H54 (cell line): Measurements from ENCODE around the gene NLGN1.

Experiments
- DNase-seq: peaks from one replicate; pipeline ENCODE4 v3.0.0; 2011; ENCODE audit warnings: low spot score, mixed read lengths; ENCODE audit not compliant: insufficient read length
- FAIRE-seq: peaks from 3 replicates; lab custom pipeline; 2011; peaks lifted over from hg19 to GRCh38; lab: Jason Lieb, UNC
- POLR2A ChIP-seq: IDR thresholded peaks from 2 replicates; pipeline ENCODE4 v1.6.1; 2011; ENCODE audit warnings: low read depth, mild to moderate bottlenecking, low read length

Gene NLGN1

DNA sequence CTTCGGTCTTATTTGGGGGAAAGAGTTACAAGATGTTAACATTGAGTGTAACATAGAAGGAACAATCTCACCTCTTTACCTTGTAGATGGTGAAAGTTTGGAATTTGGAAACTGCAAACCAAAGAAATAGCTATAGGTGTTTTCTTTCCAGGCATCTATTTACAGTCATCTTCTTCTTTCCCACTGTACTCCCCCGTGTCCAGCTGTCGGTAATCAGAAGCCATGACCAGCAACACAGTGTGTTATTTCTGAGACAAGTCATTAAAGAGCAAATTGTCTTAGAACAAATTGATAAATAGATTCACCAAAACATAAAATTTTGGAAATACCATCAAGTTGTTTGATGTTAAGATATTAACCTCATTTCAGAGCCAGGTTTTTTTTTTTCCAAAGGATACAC lies 871.0 kb downstream of the NLGN1 start:
- DNase-seq (no peak), FAIRE-seq (no peak)
- TF ChIP-seq POLR2A: no peak

DNA sequence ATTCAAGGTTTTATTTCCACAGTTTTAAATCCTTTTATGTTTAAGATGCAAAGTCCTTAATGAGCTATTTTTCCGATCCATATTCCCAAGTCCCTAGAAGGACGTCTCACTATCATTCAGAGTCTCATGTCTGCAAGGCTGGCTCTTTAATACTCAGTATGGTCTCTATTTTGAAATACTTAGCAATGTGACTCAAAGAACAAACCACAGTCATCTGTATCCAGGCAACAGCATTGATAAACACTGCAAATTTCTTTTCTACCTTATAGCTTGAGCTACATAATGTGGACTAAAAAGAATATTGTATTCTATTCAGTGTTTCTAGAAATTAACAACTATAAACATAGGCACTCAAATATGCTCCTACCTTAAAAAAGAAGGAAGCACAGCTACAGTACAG lies 873.3 kb downstream of the NLGN1 start:
- FAIRE-seq: no peak
- TF ChIP-seq POLR2A: no peak
- no peak for DNase-seq

DNA sequence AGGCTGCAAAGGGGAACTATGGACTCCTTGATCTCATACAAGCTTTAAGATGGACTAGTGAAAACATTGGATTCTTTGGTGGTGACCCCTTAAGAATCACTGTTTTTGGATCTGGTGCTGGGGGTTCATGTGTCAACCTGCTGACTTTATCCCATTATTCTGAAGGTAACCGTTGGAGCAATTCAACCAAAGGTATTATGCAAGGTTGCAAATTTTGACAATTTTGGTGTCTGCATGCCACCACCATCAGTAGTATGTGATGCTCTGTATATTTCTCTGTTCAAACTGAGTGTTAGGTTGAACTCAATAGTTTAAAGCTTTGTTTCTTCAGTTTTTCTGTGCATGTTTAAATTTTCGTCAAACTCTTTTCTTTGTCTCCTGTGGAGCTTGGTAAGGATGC lies 877.8 kb downstream of the NLGN1 start:
- no peak for FAIRE-seq
- no peak for TF ChIP-seq POLR2A
- DNase-seq: no peak

DNA sequence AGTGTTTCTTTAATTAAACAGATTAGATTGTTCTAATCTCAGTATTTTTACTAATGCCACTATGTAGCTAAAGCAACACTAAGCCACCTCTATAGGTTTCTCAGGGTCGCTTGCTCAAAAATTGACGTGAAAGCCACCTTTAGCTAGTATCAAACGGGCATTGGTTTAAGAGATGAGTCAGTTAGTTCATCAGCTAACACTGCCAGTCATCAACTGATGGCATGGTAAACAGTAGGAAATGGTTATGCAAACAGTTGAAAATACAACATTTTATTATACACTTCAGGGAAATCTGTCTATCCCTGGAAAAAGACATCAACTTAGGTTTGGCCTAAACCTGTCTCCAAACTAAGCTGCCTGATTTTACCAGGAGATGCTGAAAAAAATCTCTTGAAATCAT lies 879.3 kb downstream of the NLGN1 start:
- DNase-seq (no peak), FAIRE-seq (no peak)
- TF ChIP-seq POLR2A: no peak

DNA sequence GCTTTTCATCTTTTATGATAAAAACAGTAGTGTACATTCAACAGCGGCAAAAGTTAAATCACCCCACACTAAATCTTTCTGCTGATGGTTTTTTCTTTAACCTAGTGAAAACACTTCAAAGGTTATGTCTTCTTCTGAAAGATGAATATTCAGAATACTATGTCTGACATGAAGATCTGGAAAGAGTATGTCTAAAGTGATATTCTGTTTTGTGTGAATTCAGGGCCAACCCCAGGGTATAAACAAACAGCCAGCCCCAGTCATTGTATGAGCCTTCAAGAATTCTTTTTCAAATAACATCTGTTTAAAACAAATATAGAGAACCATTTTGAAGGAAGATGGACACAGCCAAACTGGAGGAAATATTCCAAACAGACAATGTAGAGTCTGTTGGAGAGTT lies 880.5 kb downstream of the NLGN1 start:
- no peak for TF ChIP-seq POLR2A
- DNase-seq (no peak), FAIRE-seq (no peak)

DNA sequence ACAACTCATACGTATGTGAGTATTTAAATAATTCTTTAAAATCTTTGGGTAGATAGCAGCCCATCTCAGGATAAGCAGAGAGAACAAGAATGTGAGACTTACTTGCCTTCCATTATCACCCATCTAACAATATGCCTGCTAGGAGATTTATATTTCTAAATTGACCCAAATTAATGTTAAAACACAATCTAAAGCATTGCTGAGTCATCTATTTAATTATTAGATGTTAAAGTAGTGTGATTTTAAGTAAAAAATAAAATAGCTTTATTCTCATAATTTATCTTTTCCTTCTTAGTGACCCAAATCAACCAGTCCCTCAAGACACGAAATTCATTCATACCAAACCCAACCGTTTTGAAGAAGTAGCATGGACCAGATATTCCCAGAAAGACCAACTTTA lies 882.6 kb downstream of the NLGN1 start:
- DNase-seq (no peak), FAIRE-seq (no peak)
- TF ChIP-seq POLR2A: no peak

DNA sequence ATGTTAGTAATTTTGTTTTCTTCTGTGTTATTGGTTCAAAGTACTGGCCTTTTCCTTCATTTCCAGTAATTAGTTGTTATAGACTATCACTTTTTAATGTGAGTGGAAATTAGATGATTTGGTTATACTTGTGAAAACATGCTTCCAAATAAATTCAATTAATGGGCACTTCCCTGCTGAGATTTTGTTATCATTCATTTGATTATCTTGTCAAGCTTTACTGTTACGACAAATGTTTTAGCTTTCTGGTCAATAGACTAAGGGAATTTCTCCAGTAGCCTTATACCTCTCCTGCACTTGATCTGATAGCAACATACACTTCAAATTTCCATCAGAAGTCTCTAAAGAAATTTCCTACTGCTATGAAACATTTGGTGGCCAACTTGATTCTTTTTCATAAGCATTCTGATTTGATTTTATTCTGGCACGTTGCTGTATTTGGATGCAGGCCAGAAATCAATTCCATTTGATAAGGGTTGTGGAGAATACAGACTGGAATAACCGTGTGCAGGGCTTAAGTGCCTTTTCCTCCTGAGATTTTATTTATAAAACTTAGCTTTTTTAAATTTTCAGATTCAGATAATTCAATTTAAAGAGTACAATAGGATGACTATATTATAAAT lies 887.8 kb downstream of the NLGN1 start:
- no peak for TF ChIP-seq POLR2A
- DNase-seq: no peak
- no peak for FAIRE-seq

DNA sequence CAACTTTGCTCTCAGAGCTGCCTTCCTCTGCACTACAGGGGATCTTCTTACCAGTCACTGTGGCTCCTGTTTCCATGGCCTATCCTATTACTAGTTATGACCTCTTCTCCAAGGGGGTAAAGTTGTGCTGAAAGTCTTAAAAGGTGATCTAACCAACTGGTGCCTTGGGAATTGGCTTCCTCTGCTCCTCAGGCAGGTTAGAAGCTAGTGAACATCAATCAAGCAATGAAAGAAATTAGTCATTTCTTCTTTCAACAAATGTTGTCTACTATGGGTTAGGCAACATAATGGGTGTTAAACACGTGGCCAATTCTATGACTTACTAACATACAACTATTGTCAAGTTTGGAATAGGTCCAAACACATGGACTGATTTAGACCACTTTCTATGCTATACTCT lies 890.2 kb downstream of the NLGN1 start:
- FAIRE-seq (no peak), DNase-seq (no peak)
- no peak for TF ChIP-seq POLR2A

DNA sequence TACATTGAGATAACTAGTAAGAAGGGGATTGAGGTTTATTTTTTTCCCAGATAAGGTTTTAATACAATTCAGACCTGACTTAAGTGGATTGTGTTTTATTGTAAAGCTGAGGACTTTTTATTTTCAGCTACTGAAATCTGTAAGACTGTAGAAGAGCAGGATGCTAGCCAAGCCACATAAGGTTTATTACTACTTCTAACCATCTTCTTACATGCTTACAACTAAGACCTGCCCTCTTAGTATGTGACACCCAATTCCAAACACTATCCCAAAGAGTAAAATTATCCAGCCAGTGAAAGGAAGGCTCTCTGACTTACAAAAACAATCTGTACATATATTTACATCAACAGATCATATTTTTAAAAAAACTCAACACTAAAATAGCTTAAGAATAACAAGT lies 897.1 kb downstream of the NLGN1 start:
- FAIRE-seq (no peak), DNase-seq (no peak)
- TF ChIP-seq POLR2A: no peak

DNA sequence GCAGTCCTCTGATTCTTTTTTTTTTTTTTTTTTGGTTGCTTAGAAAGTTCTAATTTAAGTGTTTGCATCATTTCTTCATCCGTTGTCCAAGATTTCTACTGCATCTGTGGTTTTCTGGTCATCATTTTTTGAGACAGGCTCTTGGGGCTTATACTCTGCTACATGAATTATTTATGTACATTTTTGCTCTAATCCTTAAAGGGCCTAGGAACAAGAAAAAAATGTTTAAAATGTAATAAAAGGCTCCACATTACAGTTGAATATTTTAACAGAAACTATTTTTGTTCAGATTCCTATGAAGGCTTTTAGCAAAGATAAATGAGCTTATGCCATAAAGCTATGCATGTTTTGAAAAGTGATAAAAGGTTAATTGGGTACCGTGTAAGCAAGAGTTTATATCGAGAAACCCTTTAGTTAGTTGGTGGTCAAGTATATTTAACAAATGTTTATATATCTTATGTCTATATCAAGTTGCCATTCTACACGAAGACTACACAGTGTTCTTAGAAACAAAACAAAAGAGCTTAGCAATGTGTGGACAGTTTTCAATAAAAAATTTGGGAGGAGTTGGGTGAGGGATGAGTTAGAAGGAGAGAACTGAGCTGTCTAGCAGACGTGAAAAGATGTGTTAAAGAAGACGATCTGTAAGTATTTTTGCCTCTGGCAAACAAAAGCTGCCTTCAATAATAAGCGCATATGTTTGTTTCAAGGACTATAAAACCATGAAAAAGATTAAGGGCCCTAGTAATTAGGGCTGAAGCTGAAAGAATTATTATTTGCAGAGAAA lies 898.0 kb downstream of the NLGN1 start:
- FAIRE-seq (no peak), DNase-seq (no peak)
- TF ChIP-seq POLR2A: no peak

DNA sequence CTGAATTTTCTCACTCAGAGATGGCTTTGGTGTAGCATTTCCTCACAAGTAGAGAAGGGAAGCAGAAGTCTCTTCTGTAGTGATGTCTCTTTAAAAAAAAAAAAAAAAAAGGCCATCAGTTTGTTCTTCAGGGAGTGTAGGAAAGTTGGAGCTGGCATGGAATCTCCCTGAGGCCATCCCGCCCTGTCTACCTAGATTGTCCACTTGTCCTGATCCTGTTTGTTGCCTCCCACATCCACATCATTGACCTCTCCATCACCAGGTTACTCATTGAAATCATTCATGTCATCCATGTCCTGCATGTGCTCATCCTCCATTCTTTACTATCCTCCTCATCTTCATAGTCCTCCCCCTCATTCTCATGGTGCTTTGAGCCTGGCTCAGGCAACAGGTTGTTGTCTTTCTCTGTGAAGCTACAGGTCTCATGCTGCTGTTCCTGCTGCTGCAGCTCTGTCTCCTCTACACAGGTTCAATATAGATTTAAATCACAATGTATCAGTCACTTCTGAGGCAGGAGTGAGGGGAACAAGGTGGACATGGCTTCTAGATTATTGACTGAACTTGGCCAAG lies 905.3 kb downstream of the NLGN1 start:
- FAIRE-seq: no peak
- no peak for DNase-seq
- no peak for TF ChIP-seq POLR2A

DNA sequence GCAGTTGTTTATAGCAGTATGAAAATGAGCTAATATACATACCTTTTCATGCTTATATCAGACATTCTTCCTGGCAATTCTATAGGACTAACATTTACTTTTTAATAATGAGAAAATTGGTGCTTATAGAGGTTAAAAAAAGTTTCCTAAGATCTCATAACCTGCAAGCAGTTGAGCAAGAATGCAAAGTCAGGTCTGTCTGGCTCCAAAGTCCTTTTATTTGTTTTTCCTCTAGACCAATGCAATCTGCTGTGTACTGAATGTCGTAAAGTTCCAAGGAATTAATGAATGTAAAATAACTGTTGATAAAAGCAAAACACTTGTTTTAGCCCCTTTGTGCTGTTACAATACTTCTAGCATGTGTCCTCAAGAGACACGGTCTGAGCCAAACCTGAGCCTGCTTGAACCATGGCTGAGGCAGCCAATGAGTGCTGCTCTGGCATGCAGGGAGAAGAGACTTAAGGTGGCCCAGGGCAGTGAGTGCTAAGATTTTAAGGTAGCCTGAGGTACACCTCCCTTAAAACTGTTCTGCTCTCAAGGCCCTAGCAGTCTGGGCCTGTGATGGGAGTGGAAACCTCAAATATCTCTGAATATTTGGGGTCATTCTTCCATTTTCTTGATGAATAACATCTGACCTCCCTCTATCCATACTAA lies 906.5 kb downstream of the NLGN1 start:
- FAIRE-seq (no peak), DNase-seq (no peak)
- TF ChIP-seq POLR2A: no peak

DNA sequence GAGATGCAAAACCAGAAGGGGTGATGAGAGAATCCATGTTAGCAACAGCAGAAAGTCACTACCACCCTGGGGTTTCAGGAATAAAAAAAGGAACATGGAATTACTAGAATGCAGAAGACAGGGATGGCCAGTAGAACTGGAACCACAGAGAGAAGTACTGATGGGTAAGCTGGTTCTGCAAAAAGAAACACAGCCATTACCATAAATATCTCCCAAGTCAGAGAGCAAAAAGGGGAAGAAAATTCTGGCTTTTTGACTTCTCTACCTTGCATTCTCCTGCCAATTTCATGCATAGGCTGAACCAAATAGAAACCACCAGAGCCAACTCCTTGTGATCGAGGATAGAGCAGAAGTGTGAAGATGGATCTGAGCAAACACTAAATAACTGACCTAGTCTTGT lies 911.2 kb downstream of the NLGN1 start:
- TF ChIP-seq POLR2A: no peak
- DNase-seq: no peak
- FAIRE-seq: no peak

DNA sequence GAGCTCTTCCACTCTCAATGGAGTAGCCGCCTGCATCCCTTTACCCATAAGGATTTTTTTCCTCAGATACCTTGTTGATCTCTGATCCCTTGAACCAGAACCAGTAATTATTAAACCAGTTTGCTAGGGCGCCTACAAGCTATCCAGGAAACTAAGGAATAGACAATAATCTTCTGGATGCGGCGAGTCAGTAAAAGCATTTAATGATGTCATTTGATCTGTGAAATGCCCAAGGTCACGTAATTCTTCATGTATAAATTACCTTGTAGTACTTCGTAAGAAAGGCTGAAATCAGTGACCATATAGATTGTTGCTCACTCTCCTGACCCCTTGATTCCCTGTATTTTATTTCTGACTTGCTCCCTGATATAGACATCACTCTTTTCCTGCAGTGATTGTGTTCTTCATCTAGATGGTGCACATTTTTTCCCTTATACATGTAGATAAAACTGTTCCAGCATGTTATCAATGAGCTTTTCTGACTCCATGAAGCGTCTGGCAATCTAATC lies 913.0 kb downstream of the NLGN1 start:
- FAIRE-seq: no peak
- no peak for DNase-seq
- TF ChIP-seq POLR2A: no peak

DNA sequence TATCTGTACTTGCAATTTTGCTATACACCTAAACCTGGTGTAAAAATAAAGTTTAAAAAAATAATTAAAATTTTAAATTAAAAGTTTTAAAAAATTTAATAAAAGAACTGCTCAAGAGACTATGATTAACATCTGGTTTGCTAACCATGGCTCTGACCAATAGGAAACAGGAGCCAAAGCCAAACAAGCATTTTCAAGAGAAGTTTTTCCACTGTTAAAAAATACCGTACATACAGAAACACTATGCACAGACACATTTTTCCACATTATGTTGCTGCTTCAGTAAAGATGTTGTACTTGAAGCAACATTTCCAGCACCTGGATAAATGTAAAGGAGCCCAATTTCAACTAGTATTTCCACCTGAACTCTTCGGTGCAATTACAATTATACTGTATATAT lies 917.7 kb downstream of the NLGN1 start:
- DNase-seq (no peak), FAIRE-seq (no peak)
- no peak for TF ChIP-seq POLR2A
